C4-2B (cell line): Measurements from ENCODE around the gene FGF11.

Experiments
- H3K27ac ChIP-seq: fragments of 450-650 bp; 2 replicates; pipeline ENCODE4 v1.5.1; 2017
- CTCF ChIP-seq: fragments of 450-650 bp; conservative IDR thresholded peaks from 2 replicates; pipeline ENCODE4 v1.5.1; 2017; ENCODE audit warnings: mild to moderate bottlenecking
- ZFX ChIP-seq: fragments of 450-650 bp; IDR thresholded peaks from 2 replicates; pipeline ENCODE4 v1.6.1; 2017

FGF11 gene

DNA sequence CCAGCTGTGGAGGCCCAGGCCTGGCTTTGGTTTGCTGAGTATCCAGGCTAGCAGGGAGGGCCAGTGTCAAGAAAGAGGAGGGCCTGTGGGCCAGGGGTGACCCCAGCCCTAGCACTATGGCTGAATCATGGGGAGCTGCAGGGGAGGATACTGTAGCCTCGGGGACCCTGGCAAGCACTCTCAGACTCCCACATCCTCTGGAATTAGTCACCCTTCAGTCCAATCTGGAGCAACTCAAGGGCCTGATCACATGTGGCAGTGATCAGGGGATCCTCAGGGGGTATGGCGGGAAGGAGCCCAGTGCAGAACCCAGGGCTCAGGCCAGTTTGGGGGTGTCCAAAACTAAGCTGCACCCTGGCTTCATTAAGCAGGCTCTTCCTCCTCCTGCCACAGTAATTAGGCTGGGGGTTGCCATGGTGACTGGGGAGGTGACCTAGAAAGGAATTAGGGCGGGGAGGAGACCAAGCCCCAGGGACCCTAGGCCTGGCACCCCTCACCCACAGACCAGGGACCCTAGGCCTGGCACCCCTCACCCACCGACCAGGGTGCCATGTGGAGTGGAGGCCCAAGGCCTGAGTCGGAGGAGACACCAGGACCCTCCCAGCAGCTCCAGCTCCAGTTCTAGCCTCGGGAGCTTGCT is 25.8 kb upstream of the FGF11 start:
- TF ChIP-seq ZFX, result no peak
- TF ChIP-seq CTCF, result no peak
- H3K27ac ChIP-seq, result no peak overlapping the region

GRCh38 chr17:7414837-7415236 is 24.5 kb upstream of the FGF11 start:
- H3K27ac ChIP-seq, result no peak overlapping the region
- no peak for TF ChIP-seq ZFX
- no peak for TF ChIP-seq CTCF

- H3K27ac ChIP-seq, result no peak overlapping the region
- TF ChIP-seq CTCF, result no peak
- TF ChIP-seq ZFX, result no peak
These were observed 23.5 kb upstream of the FGF11 start for GRCh38 chr17:7415784-7416183.

- TF ChIP-seq CTCF, result no peak
- TF ChIP-seq ZFX, result no peak
- H3K27ac ChIP-seq, result no peak overlapping the region
These were observed 23.0 kb upstream of the FGF11 start for GRCh38 chr17:7416323-7416722.

GRCh38 chr17:7417056-7417655 is 22.2 kb upstream of the FGF11 start:
- TF ChIP-seq CTCF (no peak), ZFX (no peak)
- no peak overlapping the region for H3K27ac ChIP-seq

- no peak overlapping the region for H3K27ac ChIP-seq
- TF ChIP-seq CTCF (no peak), ZFX (no peak)
These were observed 20.7 kb upstream of the FGF11 start for GRCh38 chr17:7418472-7419152.

- TF ChIP-seq ZFX (no peak), CTCF (no peak)
- no peak within 1 kb of the TSS for H3K27ac ChIP-seq
These were observed 19.3 kb upstream of the FGF11 start, which contains the start of gene SPEM1 for GRCh38 chr17:7419819-7420610. SPEM1 (plus strand) TSS chr17:7420324; CDS start chr17:7420385, 61 bp downstream.
